ENCODE measurements around the gene PALM. TPM values are rescaled to one million over a fixed set of nuclear protein-coding genes. Genes with fewer than 3 reads are reported as not detected.
A peak's percentile ranks its signal among the peaks of the same experiment; 100 is the strongest.

PALM gene
- total RNA-seq, 1 experiment from 2014 or later, result 14.4 TPM

GRCh38 chr19:704447-704741 is 4.3 kb upstream of the PALM start:
- H3K9me3 ChIP-seq (ENCODE audit: control insufficient read depth, insufficient read depth, low read depth, low read length), result no peaks in the 10 kb centered on the region
- BruUV-seq (replicated peaks), result no TSS peak
- no peak overlapping the region for H3K27ac ChIP-seq (ENCODE audit: low read length)
- DNase-seq (ENCODE audit: low read depth, low spot score), result no peak
- no peaks in the 10 kb centered on the region for H3K4me1 ChIP-seq (ENCODE audit: control insufficient read depth, insufficient read depth, low read length)
- intact Hi-C loops (cut with micrococcal nuclease; ENCODE audit: unreplicated experiment), result no loop called here
- no peaks in the 10 kb centered on the region; the same call in 1 of the 2 replicates for H3K36me3 ChIP-seq (ENCODE audit: control insufficient read depth, insufficient read depth, low read length)
- no peak for ATAC-seq
- H3K4me3 ChIP-seq (ENCODE audit: low read depth in 2 of 2, low read length in 2 of 2), result no peak overlapping the region
- ChIA-PET POLR2A (interaction anchor here (1.0 kb wide), 1 partner anchor 27 kb away, joined by 5 read pairs; no protein-coding TSS in a partner anchor), CTCF (no interaction called here)
- no peaks in the 10 kb centered on the region for H3K27me3 ChIP-seq (ENCODE audit: control insufficient read depth, insufficient read depth, low read length)
- no peak for TF ChIP-seq CTCF (IDR thresholded peaks at IDR 0.05)
- TF ChIP-seq POLR2AphosphoS5 (IDR thresholded peaks at IDR 0.05; ENCODE audit: low read depth, low read length), result no peak
- TF ChIP-seq REST (IDR thresholded peaks at IDR 0.05; ENCODE audit: insufficient read depth in 1 of 2, low read depth in 2 of 2, low read length in 1 of 2), result no peak
- no peak for TF ChIP-seq TCF7L2 (IDR thresholded peaks at IDR 0.05; ENCODE audit: low read depth, low read length)
- no peak for TF ChIP-seq SIN3A (IDR thresholded peaks at IDR 0.05; ENCODE audit: borderline replicate concordance, insufficient read depth, low read depth, low read length)
- in situ Hi-C loops (cut with HindIII; ENCODE audit: low pct_unique_long_range_greater_than_20kb, low sequenced_read_pairs), result no loop called here

GRCh38 chr19:709196-709964 is 645 bp downstream of the PALM start:
- ATAC-seq, result peak; percentile 29; the same call in 1 of the 2 replicates

More at GRCh38 chr19:709196-709964, 645 bp downstream of the PALM start:
- in situ Hi-C loops (cut with HindIII; ENCODE audit: low pct_unique_long_range_greater_than_20kb, low sequenced_read_pairs) (no loop called here), intact Hi-C loops (cut with micrococcal nuclease; ENCODE audit: unreplicated experiment) (no loop called here)
- H3K4me3 ChIP-seq (ENCODE audit: low read depth in 2 of 2, low read length in 2 of 2), result peak overlapping the region; percentile 20 to 46
- no peaks in the 10 kb centered on the region for H3K4me1 ChIP-seq (ENCODE audit: control insufficient read depth, insufficient read depth, low read length)
- no TSS peak for BruUV-seq (replicated peaks)
- DNase-seq (ENCODE audit: low read depth, low spot score), result no peak
- H3K36me3 ChIP-seq (ENCODE audit: control insufficient read depth, insufficient read depth, low read length), result no peaks in the 10 kb centered on the region; the same call in 1 of the 2 replicates
- no peak for TF ChIP-seq CTCF (IDR thresholded peaks at IDR 0.05)
- no peak for TF ChIP-seq REST (IDR thresholded peaks at IDR 0.05; ENCODE audit: insufficient read depth in 1 of 2, low read depth in 2 of 2, low read length in 1 of 2)
- no peak for TF ChIP-seq SIN3A (IDR thresholded peaks at IDR 0.05; ENCODE audit: borderline replicate concordance, insufficient read depth, low read depth, low read length)
- no peak for TF ChIP-seq POLR2AphosphoS5 (IDR thresholded peaks at IDR 0.05; ENCODE audit: low read depth, low read length)
- no peak for TF ChIP-seq TCF7L2 (IDR thresholded peaks at IDR 0.05; ENCODE audit: low read depth, low read length)
- H3K27me3 ChIP-seq (ENCODE audit: control insufficient read depth, insufficient read depth, low read length), result no peaks in the 10 kb centered on the region
- ChIA-PET CTCF (interaction anchor here (0.6 kb wide), 1 partner anchor 9 kb away, joined by 9 read pairs; no protein-coding TSS in a partner anchor), POLR2A (no interaction called here)
- H3K27ac ChIP-seq (ENCODE audit: low read length), result no peak overlapping the region
- H3K9me3 ChIP-seq (ENCODE audit: control insufficient read depth, insufficient read depth, low read depth, low read length), result no peaks in the 10 kb centered on the region
